ENCODE data around the gene TMPRSS11E. TPM values are rescaled to one million over a fixed set of nuclear protein-coding genes. Genes with fewer than 3 reads are reported as not detected.

Gene TMPRSS11E
- total RNA-seq, 1 donor from 2014 or later: not detected

- Histone ChIP-seq H3K9me3 (replicated peaks) (no peaks in the 10 kb centered on the region), H3K4me3 (no peak overlapping the region), H3K27ac (replicated peaks) (no peak overlapping the region), H3K4me1 (no peaks in the 10 kb centered on the region), H3K27me3 (ENCODE audit: low read depth) (no peaks in the 10 kb centered on the region), H3K36me3 (no peaks in the 10 kb centered on the region)
- DNase-seq: no peak
- intact Hi-C loops (cut with micrococcal nuclease): no loop called here
- TF ChIP-seq CTCF (IDR thresholded peaks at IDR 0.05; ENCODE audit: borderline replicate concordance): no peak
These were observed 16.9 kb upstream of the TMPRSS11E start for GRCh38 chr4:68430337-68430736.

- Histone ChIP-seq H3K27me3 (ENCODE audit: low read depth) (no peaks in the 10 kb centered on the region), H3K27ac (replicated peaks) (no peak overlapping the region), H3K36me3 (no peaks in the 10 kb centered on the region), H3K4me1 (no peaks in the 10 kb centered on the region), H3K9me3 (replicated peaks) (no peaks in the 10 kb centered on the region), H3K4me3 (no peak overlapping the region)
- no peak for DNase-seq
- intact Hi-C loops (cut with micrococcal nuclease): no loop called here
- no peak for TF ChIP-seq CTCF (IDR thresholded peaks at IDR 0.05; ENCODE audit: borderline replicate concordance)
These were observed 14.9 kb upstream of the TMPRSS11E start for GRCh38 chr4:68432320-68432719.

- intact Hi-C loops (cut with micrococcal nuclease): no loop called here
- no peaks in the 10 kb centered on the region for H3K4me1 ChIP-seq
- no peaks in the 10 kb centered on the region for H3K27me3 ChIP-seq (ENCODE audit: low read depth)
- H3K9me3 ChIP-seq (replicated peaks): no peaks in the 10 kb centered on the region
- H3K4me3 ChIP-seq: no peak overlapping the region
- no peak for TF ChIP-seq CTCF (IDR thresholded peaks at IDR 0.05; ENCODE audit: borderline replicate concordance)
- H3K27ac ChIP-seq (replicated peaks): no peak overlapping the region
- no peaks in the 10 kb centered on the region for H3K36me3 ChIP-seq
- no peak for DNase-seq
These were observed 13.7 kb upstream of the TMPRSS11E start for GRCh38 chr4:68433582-68433981.

- H3K27me3 ChIP-seq (ENCODE audit: low read depth): no peaks in the 10 kb centered on the region
- H3K27ac ChIP-seq (replicated peaks): no peak overlapping the region
- TF ChIP-seq CTCF (IDR thresholded peaks at IDR 0.05; ENCODE audit: borderline replicate concordance): no peak
- no peaks in the 10 kb centered on the region for H3K36me3 ChIP-seq
- no peak for DNase-seq
- H3K4me1 ChIP-seq: no peaks in the 10 kb centered on the region
- intact Hi-C loops (cut with micrococcal nuclease): no loop called here
- no peaks in the 10 kb centered on the region for H3K9me3 ChIP-seq (replicated peaks)
- no peak overlapping the region for H3K4me3 ChIP-seq
These were observed 13.0 kb upstream of the TMPRSS11E start for GRCh38 chr4:68434277-68434676.

GRCh38 chr4:68434836-68435235 lies 12.4 kb upstream of the TMPRSS11E start:
- TF ChIP-seq CTCF (IDR thresholded peaks at IDR 0.05; ENCODE audit: borderline replicate concordance): no peak
- Histone ChIP-seq H3K36me3 (no peaks in the 10 kb centered on the region), H3K27me3 (ENCODE audit: low read depth) (no peaks in the 10 kb centered on the region), H3K27ac (replicated peaks) (no peak overlapping the region), H3K4me3 (no peak overlapping the region), H3K4me1 (no peaks in the 10 kb centered on the region), H3K9me3 (replicated peaks) (no peaks in the 10 kb centered on the region)
- no peak for DNase-seq
- intact Hi-C loops (cut with micrococcal nuclease): no loop called here

- no peak overlapping the region for H3K4me3 ChIP-seq
- H3K36me3 ChIP-seq: no peaks in the 10 kb centered on the region
- no peak for DNase-seq
- no peaks in the 10 kb centered on the region for H3K27me3 ChIP-seq (ENCODE audit: low read depth)
- intact Hi-C loops (cut with micrococcal nuclease): no loop called here
- H3K4me1 ChIP-seq: no peaks in the 10 kb centered on the region
- H3K27ac ChIP-seq (replicated peaks): no peak overlapping the region
- TF ChIP-seq CTCF (IDR thresholded peaks at IDR 0.05; ENCODE audit: borderline replicate concordance): no peak
- no peaks in the 10 kb centered on the region for H3K9me3 ChIP-seq (replicated peaks)
These were observed 2.2 kb upstream of the TMPRSS11E start for GRCh38 chr4:68445111-68445510.
